Vagina (tissue), 2 donors: Measurements from ENCODE around the gene PRDM2. TPM values are rescaled to one million over a fixed set of nuclear protein-coding genes. Genes with fewer than 3 reads are reported as not detected.

ENCODE experiments used
- DNase-seq, 2 donors: peaks; one replicate each; pipeline ENCODE4 v3.0.0-alpha.2; 2017; ENCODE audit errors: extremely low spot score in 2 of 2
- H3K27ac ChIP-seq: fragments of 200-600 bp; sonication (generic); one replicate; pipeline ENCODE4 v1.5.1; 2019
- H3K27me3 ChIP-seq: fragments of 200-600 bp; sonication (generic); one replicate; pipeline ENCODE4 v1.5.1; 2019
- H3K36me3 ChIP-seq, 2 donors: fragments of 200-600 bp; sonication (generic); one replicate each; pipeline ENCODE4 v1.5.1; 2017 to 2019
- H3K4me1 ChIP-seq: fragments of 200-600 bp; sonication (generic); one replicate; pipeline ENCODE4 v1.5.1; 2019
- H3K4me3 ChIP-seq, 2 donors: fragments of 200-600 bp; sonication (generic); 1 replicate in 1 of 2; 2 replicates in 1 of 2; pipeline ENCODE4 v1.5.1; 2016 to 2019
- H3K9me3 ChIP-seq: fragments of 200-600 bp; sonication (generic); one replicate; pipeline ENCODE4 v1.5.1; 2019
- CTCF ChIP-seq, 3 experiments: fragments of 450-650 bp in 2 of 3; fragments of 200-600 bp in 1 of 3; sonication (generic) in 1 of 3; IDR thresholded peaks; one replicate each; pipeline ENCODE4 v1.5.1; 2017 to 2019; ENCODE audit warnings: antibody characterized with exemption in 3 of 3, mild to moderate bottlenecking in 2 of 3, moderate library complexity in 2 of 3
- POLR2A ChIP-seq, 2 donors: fragments of 450-650 bp; IDR thresholded peaks; one replicate each; pipeline ENCODE4 v1.6.1; 2017; ENCODE audit warnings: antibody characterized with exemption in 2 of 2, mild to moderate bottlenecking in 2 of 2, moderate library complexity in 2 of 2
- POLR2AphosphoS5 ChIP-seq, 2 donors: sonication (generic); formaldehyde crosslinking; IDR thresholded peaks; one replicate each; pipeline ENCODE4 v1.9.0; 2017; ENCODE audit warnings: antibody characterized with exemption in 2 of 2, mild to moderate bottlenecking in 2 of 2, low read depth in 1 of 2; ENCODE audit not compliant: insufficient read depth in 1 of 2
- intact Hi-C: fragments of 100-400 bp; cut with DNase I; formaldehyde crosslinking; loops from one replicate; pipeline ENCODE4 v1.15.1; 2023
- small RNA-seq: library from RNA; depleted of rRNA; stranded (forward); fragments of <200 nt; gene quantifications from one replicate; pipeline ENCODE3, GENCODE V24; 2016
- total RNA-seq: library from RNA; depleted of rRNA; stranded (reverse); fragments of >200 nt; gene quantifications from one replicate; pipeline ENCODE4 v1.2.3, GENCODE V29; 2016

The PRDM2 gene
- total RNA-seq, 1 donor from 2014 or later = 56.2 TPM

GRCh38 chr1:13871886-13872285, 171.9 kb downstream of the PRDM2 start:
- H3K9me3 ChIP-seq = no peaks in the 10 kb centered on the region
- H3K36me3 ChIP-seq = no peaks in the 10 kb centered on the region
- TF ChIP-seq POLR2A (IDR thresholded peaks at IDR 0.05) (no peak), CTCF (IDR thresholded peaks at IDR 0.05) (no peak), POLR2AphosphoS5 (IDR thresholded peaks at IDR 0.05; ENCODE audit: insufficient read depth in 1 of 2, low read depth in 1 of 2) (no peak)
- DNase-seq = no peak
- intact Hi-C loops = no loop called here
- H3K4me3 ChIP-seq = no peak overlapping the region
- H3K27me3 ChIP-seq = no peaks in the 10 kb centered on the region
- no peaks in the 10 kb centered on the region for H3K4me1 ChIP-seq
- no peak overlapping the region for H3K27ac ChIP-seq

GRCh38 chr1:13873032-13873431, 173.0 kb downstream of the PRDM2 start:
- no peaks in the 10 kb centered on the region for H3K27me3 ChIP-seq
- no peak for DNase-seq
- no peaks in the 10 kb centered on the region for H3K4me1 ChIP-seq
- TF ChIP-seq CTCF (IDR thresholded peaks at IDR 0.05) (no peak), POLR2AphosphoS5 (IDR thresholded peaks at IDR 0.05; ENCODE audit: insufficient read depth in 1 of 2, low read depth in 1 of 2) (no peak), POLR2A (IDR thresholded peaks at IDR 0.05) (no peak)
- H3K27ac ChIP-seq = no peak overlapping the region
- no peaks in the 10 kb centered on the region for H3K9me3 ChIP-seq
- intact Hi-C loops = no loop called here
- H3K36me3 ChIP-seq = no peaks in the 10 kb centered on the region
- H3K4me3 ChIP-seq = no peak overlapping the region

Small RNAs within 50 kb of the gene (small RNA-seq; reads per million reads assigned to genes)
- not detected for gene RF00564

Other genes starting within 250 kb of the PRDM2 start
- gene LRRC38, start 186.2 kb upstream of the PRDM2 start, total RNA-seq = 2.5 TPM
- gene PDPN, start 116.4 kb upstream of the PRDM2 start, total RNA-seq = 43.7 TPM